Stimulated activated CD4-positive, alpha-beta T cell treated with anti-CD3 and anti-CD28 coated beads, Interleukin-2, amount 100 ng/mL, for 24 hours (primary cell): ENCODE results near the gene MDH1B.

Experiments
- DNase-seq, 2 donors: peaks; one replicate each; pipeline ENCODE4 v3.0.0-alpha.2; 2020

Gene MDH1B

DNA sequence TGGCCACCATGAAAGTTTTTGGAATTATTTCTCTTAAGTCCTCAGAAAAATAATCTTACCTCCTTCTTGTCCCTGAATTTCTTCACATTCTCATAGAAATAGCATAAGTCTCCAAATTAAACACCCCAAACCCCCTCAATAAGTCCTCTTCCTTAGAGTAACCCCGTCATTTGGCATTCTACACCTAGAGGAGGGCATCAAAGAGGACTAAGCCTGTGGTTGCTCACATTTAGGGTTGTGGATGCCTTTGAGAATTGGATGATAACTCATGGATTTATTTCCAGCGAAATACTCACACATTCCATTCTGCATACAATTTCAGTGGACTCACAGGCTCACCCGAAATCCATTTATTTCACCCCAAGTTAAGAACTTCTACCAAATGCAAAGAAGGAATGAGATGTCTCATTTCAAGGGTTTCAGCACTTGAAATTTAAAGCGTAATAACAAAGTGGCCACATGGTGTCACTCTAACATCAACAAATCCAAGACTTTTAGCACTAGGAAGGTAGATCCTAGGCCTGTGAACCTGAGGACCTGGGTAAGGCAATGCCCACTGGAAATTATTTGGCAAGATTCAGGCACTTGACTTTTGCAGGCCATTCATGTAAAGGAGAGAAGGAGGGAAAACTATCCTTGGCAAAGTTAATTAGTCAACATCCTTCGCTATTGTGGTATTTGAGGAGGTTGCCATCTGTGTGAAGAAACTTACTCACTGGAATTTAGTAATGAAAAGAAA, 71.6 kb downstream of the MDH1B start:
- peak; percentile 4 to 46 for DNase-seq

GRCh38 chr2:206692971-206693370, 72.2 kb downstream of the MDH1B start:
- DNase-seq, result no peak

GRCh38 chr2:206688990-206689389, 76.1 kb downstream of the MDH1B start:
- no peak for DNase-seq

DNA sequence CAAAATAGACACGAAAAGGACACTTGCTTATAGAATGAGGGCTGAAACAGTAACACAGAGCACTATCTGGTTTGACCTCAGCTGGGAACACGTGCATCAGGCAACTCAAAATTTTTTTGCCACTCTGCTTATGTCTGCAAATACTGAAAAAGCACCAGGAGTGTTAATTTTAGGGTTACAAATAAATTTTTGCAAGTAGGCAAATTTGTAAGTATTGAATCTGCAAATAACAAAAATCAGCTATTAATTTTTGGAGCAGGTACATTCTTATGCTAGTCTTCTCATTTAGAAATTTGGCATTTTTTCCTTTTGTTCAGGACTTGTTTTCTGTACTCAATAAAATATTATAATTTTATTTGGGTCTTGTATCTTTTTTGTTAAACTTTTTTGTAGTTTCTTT, 76.7 kb downstream of the MDH1B start:
- no peak for DNase-seq
